Stimulated activated CD4-positive, alpha-beta T cell treated with anti-CD3 and anti-CD28 coated beads, Interleukin-4, amount 100 ng/mL, for 24 hours (primary cell): ENCODE results near the gene CMAS.
A peak's percentile ranks its signal among the peaks of the same experiment; 100 is the strongest.
"Not testable (repeated sequence)": the region's sequence is repeated elsewhere in the genome, so short reads cannot be mapped to it uniquely, and the experiment has no call there.

Experiments
- DNase-seq: peaks from one replicate; pipeline ENCODE4 v3.0.0-alpha.2; 2020

Gene CMAS

GRCh38 chr12:22046090-22046967, at the start of gene CMAS:
Gene CMAS (plus strand): TSS chr12:22046218. CDS start chr12:22046304, 86 bp downstream.
- peak; percentile 80 for DNase-seq

DNA sequence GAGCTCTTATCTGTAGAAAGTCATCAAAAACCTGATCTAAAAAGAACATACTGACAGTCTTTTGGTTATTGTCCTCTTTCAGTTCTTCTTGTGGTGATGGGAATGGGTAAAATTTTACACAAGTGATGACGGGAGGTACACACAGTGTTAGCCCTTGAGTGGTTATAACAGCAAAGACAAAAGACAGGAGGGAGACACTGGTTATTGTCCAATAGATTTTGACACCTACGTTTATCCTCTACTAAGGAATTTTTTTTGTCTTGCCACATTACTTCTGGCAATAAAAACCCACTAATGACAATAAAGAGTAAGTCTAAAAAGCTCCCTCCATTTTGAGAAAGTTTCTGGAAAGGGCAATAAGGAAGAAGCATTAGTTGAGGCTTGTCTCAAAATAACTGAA, 47.7 kb upstream of the CMAS start:
- DNase-seq = no peak

DNA sequence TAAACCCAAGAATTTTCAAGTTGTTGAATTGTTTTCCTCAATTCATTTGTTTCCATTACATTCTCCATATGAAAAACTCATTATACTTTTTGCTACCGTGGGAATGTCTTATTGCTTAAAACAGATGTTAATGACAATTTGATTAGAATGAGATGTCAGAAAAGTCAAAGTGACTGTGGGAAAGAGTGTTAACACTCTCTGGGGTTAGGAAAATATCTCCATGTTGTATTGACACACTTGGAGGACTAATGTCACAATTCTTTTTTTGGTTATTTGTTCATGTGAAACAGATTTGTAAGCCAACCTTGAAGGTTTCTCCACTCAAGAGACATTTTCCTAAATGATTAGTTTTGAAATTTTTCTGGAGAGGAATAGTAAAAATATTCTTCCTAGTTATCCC, 47.2 kb upstream of the CMAS start:
- no peak for DNase-seq

GRCh38 chr12:22002430-22002829, 43.6 kb upstream of the CMAS start:
- no peak for DNase-seq

DNA sequence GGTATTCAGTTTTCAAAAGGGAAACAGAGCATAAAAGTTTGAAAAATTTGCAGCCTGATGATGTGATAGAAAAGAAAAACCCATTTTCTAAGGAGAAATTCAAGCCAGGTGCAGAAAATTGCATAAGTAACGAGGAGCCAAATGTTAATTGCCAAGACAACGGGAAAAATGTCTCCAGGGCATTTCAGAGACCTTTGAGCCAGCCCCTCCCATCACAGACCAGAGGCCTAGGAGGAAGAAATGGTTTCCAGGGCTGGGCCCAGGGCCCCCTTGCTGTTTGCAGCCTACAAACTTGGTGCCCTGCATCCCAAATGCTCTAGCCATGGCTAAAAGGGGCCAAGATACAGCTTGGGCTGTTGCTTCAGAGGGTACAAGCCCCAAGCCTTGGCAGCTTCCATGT, 38.2 kb upstream of the CMAS start:
- not testable (repeated sequence) for DNase-seq

- DNase-seq = no peak
Observed at GRCh38 chr12:22008196-22008595, 37.8 kb upstream of the CMAS start.

- no peak for DNase-seq
Observed at GRCh38 chr12:22014041-22014782, 31.8 kb upstream of the CMAS start.

- DNase-seq = no peak
Observed at GRCh38 chr12:22014783-22015144, 31.3 kb upstream of the CMAS start.

DNA sequence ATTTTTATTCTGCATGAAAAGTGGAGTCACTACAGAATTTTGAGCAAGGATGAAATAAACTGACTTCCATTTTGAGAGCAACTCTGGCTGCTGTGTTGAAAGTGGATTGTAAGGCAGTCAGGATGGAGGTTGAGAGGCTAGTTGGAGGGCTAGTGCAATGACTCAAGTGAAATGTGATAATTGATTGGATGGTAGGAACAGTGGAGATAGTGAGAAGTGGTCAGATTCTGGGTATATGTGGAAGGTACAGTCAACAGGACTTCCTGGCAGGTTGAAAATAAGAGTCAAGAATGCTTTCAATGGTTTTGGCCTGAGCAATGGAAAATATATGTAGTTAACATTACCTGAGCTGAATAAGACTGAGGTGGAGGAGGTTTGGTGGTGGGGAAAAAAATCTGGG, 29.0 kb upstream of the CMAS start:
- DNase-seq = no peak

DNA sequence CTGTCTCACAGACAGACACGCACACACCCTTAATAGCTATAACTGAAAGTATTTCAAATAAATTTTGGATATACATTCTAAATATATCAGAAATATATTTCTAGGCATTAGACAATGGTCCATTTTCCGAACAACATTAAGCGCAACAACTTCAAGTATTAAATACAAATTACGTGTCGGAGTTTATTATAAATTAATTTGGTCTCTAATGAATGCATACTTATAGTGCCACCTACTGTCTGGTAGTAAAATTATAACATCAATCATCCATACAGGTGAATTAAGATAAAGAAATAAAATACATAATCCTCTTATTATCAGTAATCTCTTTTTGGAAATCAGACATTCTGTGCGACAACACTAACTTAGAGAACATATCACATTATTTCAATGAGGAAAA, 27.2 kb upstream of the CMAS start:
- DNase-seq = no peak

GRCh38 chr12:22023489-22023888, 22.5 kb upstream of the CMAS start:
- not testable (repeated sequence) for DNase-seq

DNA sequence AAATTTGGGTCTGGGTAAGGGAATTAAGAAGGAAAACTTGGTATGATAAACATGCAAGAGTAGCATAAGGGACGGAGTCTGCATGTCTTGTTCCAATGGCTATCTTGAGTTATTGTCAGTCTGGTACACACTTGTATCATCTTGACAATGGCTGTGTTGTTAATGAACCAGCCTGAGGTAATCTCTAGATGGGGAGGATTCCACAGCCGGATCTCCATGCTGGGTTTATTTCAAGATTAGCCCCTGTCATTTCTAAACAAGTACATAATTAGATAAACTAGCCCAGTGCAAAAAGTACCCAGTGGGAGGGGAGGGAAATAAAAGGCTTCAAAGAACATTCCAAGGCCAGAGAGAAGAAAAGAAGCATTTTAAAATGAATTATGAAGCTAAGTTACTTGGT, 16.5 kb upstream of the CMAS start:
- no peak for DNase-seq

GRCh38 chr12:22029991-22030390, 16.0 kb upstream of the CMAS start:
- no peak for DNase-seq

- no peak for DNase-seq
Observed at GRCh38 chr12:22032732-22033131, 13.3 kb upstream of the CMAS start.

GRCh38 chr12:22034709-22035506, 11.1 kb upstream of the CMAS start:
- no peak for DNase-seq

DNA sequence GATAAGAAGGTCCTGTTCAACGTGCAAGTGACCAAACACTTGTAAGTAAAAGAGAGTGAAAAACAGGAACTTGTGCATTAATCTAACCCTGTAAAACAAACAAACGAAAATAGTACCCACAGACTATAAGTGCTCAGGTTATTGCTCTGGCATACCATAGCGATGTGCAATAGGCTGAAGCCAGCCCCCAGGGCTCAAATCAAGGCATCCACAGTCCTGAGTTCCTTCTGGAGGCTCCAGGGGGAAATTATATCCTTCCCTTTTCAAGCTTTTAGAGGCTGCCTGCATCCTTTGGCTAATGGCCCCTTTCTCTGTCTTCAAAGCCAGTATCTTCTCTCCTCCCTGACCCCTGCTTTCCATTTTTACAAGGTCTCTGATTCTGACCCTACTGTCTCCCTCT, 8.1 kb upstream of the CMAS start:
- no peak for DNase-seq

GRCh38 chr12:22038734-22039133, 7.3 kb upstream of the CMAS start:
- no peak for DNase-seq

DNA sequence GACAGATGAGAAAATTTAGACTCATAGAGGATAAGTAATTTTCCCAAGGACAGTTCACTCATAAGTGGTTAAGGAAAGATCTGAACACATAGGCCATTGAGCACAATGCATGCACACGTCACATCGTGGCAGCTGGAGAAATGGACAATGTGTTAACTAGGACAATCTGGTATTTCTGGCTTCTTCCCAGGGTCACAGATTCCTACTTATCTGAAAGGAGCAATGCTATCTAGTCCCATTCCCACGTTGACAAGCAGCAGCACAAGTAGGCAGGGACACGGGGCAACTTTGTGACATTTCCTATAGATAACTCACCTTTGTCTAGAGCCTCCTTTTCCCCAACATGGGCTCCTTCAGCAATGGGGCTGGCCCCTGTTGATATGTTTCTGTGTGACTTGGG, 6.7 kb upstream of the CMAS start:
- no peak for DNase-seq

DNA sequence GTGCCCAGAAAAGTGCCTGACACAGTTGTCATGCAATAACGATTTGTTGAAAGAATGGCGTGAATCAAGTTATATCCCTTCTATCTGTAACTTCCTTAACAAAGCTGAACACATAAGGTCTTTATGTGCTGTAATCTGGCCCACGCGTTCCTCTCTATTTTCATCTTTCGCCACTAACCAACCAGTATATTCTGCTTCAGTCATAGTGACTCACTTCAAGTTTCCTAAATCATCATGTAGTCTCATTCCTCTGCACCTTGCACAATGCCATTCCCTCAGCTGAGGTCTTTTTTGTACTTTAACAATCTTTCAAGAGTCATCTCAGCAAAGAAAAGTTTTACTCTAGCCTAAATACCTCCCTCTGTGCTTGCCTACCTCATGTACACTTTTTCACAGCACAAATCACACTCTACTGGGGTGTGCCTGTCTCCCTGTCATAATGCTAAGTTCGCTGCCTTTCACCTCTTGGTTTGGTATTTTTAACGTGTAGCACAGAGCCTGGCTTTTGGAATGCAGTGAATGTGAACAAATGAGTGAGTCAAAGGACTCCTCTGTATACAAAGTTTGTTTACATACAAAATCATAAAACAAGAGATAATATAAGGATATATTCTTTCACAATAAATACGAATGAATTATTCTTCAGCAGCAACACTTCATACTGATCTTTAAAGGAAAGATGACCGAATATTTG, 2.9 kb upstream of the CMAS start:
- no peak for DNase-seq

GRCh38 chr12:22043943-22044342, 2.1 kb upstream of the CMAS start:
- no peak for DNase-seq

GRCh38 chr12:22044391-22044790, 1.6 kb upstream of the CMAS start:
- no peak for DNase-seq

- no peak for DNase-seq
Observed at GRCh38 chr12:22046968-22047390, 961 bp downstream of the CMAS start.

DNA sequence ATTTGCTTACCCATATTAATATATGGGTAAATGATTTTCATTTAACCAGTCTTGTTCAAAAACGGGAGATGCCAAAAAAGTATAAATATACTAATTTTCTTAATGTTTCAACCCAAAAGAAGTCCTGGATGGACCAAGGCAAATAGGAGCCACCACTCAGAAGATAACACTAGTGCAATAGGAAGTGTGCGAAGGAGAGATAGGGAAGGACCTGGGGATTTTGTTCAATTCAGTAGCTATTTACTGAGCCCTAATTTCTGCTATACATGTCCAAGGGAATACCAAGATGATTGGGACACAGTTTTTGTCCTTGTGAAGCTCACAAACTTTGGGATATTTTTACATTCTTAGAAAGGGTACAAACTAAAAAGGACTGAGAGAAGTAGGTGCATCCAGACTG, 1.5 kb downstream of the CMAS start:
- DNase-seq = no peak
